Body of pancreas (tissue), 4 donors: ENCODE results near the gene ABCC5.

Experiments used
- POLR2A ChIP-seq, 3 donors: fragments of 450-650 bp; IDR thresholded peaks; one replicate each; pipeline ENCODE4 v1.6.1; 2016; ENCODE audit warnings: antibody characterized with exemption in 3 of 3, mild to moderate bottlenecking in 2 of 3
- TF ChIP-seq, protein P1 (sequence below), 7 experiments: fragments of 450-650 bp in 4 of 7; fragments of 200-600 bp in 3 of 7; sonication (generic) in 3 of 7; IDR thresholded peaks; one replicate each; pipeline ENCODE4 v1.5.1; 2016 to 2019; ENCODE audit warnings: antibody characterized with exemption in 7 of 7

DNA sequence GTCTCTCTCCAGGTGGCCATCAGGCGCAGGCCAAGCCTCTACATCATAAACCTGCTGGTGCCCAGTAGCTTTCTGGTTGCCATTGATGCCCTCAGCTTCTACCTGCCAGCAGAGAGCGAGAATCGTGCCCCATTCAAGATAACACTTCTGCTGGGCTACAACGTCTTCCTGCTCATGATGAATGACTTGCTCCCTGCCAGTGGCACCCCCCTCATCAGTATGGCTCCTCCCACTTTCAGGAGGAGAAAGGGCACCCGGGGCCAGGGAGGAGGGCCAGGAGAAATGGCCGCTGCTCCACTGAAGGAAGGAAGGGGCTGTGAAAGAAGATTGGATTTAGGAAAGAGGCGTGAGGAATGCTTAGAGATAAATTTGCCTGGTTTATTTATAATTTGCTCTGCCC, 41.7 kb upstream of the ABCC5 start:
- TF ChIP-seq, protein P1, sequence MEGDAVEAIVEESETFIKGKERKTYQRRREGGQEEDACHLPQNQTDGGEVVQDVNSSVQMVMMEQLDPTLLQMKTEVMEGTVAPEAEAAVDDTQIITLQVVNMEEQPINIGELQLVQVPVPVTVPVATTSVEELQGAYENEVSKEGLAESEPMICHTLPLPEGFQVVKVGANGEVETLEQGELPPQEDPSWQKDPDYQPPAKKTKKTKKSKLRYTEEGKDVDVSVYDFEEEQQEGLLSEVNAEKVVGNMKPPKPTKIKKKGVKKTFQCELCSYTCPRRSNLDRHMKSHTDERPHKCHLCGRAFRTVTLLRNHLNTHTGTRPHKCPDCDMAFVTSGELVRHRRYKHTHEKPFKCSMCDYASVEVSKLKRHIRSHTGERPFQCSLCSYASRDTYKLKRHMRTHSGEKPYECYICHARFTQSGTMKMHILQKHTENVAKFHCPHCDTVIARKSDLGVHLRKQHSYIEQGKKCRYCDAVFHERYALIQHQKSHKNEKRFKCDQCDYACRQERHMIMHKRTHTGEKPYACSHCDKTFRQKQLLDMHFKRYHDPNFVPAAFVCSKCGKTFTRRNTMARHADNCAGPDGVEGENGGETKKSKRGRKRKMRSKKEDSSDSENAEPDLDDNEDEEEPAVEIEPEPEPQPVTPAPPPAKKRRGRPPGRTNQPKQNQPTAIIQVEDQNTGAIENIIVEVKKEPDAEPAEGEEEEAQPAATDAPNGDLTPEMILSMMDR (IDR thresholded peaks at IDR 0.05) = no peak
- TF ChIP-seq POLR2A (IDR thresholded peaks at IDR 0.05) = no peak
